Measurements from ENCODE around the gene BAMBI.

DNA sequence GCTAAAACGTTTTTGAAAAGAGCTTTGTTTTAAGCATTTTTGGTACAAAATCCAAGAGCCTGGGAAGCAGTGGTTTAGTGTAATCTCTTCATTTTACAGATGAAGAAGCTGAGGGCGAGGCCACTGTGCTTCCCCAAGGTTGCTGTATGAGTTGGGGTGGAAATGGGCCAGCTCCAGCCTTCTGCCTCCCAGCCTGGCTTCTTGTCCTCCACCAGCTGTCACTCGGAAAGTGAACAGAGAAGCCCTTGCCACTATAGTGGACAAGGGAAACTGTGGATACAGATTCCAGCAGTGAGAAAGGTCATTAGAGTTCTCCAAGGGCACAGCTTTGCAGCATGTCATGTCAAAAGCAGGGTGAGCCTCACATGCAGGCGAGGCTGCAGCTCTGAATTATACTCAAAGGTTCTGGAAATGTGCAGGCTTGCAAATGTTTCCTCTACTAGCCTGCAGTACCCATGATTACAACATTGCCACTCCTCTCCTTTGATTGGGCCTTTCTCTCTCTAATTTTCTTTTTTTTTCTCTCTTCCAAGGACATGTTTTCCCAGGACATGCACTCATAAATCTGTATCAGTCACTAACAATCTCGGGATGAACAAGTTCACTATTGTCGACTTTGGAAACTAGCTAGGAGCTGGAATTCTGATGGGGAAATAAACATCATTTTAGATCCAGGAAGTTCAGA lies 33.0 kb downstream of the BAMBI start:
- TF ChIP-seq CHD1 (IDR thresholded peaks at IDR 0.05; ENCODE audit: low read depth, low read length) (no peak), POLR2A (IDR thresholded peaks at IDR 0.05; ENCODE audit: control extremely low read depth in 1 of 2, low read depth in 2 of 2, low read length in 2 of 2) (no peak), CTCF (IDR thresholded peaks at IDR 0.05; ENCODE audit: control extremely low read depth in 1 of 3, insufficient read depth in 1 of 3, low read depth in 1 of 3, low read length in 3 of 3) (no peak), SP2 (IDR thresholded peaks at IDR 0.05; ENCODE audit: low read length) (no peak), GABPA (IDR thresholded peaks at IDR 0.05; ENCODE audit: borderline replicate concordance, insufficient read depth, low read length) (no peak)
- TF ChIP-seq, protein P1, sequence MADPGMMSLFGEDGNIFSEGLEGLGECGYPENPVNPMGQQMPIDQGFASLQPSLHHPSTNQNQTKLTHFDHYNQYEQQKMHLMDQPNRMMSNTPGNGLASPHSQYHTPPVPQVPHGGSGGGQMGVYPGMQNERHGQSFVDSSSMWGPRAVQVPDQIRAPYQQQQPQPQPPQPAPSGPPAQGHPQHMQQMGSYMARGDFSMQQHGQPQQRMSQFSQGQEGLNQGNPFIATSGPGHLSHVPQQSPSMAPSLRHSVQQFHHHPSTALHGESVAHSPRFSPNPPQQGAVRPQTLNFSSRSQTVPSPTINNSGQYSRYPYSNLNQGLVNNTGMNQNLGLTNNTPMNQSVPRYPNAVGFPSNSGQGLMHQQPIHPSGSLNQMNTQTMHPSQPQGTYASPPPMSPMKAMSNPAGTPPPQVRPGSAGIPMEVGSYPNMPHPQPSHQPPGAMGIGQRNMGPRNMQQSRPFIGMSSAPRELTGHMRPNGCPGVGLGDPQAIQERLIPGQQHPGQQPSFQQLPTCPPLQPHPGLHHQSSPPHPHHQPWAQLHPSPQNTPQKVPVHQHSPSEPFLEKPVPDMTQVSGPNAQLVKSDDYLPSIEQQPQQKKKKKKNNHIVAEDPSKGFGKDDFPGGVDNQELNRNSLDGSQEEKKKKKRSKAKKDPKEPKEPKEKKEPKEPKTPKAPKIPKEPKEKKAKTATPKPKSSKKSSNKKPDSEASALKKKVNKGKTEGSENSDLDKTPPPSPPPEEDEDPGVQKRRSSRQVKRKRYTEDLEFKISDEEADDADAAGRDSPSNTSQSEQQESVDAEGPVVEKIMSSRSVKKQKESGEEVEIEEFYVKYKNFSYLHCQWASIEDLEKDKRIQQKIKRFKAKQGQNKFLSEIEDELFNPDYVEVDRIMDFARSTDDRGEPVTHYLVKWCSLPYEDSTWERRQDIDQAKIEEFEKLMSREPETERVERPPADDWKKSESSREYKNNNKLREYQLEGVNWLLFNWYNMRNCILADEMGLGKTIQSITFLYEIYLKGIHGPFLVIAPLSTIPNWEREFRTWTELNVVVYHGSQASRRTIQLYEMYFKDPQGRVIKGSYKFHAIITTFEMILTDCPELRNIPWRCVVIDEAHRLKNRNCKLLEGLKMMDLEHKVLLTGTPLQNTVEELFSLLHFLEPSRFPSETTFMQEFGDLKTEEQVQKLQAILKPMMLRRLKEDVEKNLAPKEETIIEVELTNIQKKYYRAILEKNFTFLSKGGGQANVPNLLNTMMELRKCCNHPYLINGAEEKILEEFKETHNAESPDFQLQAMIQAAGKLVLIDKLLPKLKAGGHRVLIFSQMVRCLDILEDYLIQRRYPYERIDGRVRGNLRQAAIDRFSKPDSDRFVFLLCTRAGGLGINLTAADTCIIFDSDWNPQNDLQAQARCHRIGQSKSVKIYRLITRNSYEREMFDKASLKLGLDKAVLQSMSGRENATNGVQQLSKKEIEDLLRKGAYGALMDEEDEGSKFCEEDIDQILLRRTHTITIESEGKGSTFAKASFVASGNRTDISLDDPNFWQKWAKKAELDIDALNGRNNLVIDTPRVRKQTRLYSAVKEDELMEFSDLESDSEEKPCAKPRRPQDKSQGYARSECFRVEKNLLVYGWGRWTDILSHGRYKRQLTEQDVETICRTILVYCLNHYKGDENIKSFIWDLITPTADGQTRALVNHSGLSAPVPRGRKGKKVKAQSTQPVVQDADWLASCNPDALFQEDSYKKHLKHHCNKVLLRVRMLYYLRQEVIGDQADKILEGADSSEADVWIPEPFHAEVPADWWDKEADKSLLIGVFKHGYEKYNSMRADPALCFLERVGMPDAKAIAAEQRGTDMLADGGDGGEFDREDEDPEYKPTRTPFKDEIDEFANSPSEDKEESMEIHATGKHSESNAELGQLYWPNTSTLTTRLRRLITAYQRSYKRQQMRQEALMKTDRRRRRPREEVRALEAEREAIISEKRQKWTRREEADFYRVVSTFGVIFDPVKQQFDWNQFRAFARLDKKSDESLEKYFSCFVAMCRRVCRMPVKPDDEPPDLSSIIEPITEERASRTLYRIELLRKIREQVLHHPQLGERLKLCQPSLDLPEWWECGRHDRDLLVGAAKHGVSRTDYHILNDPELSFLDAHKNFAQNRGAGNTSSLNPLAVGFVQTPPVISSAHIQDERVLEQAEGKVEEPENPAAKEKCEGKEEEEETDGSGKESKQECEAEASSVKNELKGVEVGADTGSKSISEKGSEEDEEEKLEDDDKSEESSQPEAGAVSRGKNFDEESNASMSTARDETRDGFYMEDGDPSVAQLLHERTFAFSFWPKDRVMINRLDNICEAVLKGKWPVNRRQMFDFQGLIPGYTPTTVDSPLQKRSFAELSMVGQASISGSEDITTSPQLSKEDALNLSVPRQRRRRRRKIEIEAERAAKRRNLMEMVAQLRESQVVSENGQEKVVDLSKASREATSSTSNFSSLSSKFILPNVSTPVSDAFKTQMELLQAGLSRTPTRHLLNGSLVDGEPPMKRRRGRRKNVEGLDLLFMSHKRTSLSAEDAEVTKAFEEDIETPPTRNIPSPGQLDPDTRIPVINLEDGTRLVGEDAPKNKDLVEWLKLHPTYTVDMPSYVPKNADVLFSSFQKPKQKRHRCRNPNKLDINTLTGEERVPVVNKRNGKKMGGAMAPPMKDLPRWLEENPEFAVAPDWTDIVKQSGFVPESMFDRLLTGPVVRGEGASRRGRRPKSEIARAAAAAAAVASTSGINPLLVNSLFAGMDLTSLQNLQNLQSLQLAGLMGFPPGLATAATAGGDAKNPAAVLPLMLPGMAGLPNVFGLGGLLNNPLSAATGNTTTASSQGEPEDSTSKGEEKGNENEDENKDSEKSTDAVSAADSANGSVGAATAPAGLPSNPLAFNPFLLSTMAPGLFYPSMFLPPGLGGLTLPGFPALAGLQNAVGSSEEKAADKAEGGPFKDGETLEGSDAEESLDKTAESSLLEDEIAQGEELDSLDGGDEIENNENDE (IDR thresholded peaks at IDR 0.05; ENCODE audit: insufficient replicate concordance, low read length): no peak

Data from H1 (cell line).